ENCODE data around the gene NXPH3. TPM values are rescaled to one million over a fixed set of nuclear protein-coding genes. Genes with fewer than 3 reads are reported as not detected.

The NXPH3 gene
- total and polyA plus RNA-seq, 2 of the 13 experiments (the other 11 are each of a cell fraction or from before 2014, with no cell fraction given) = 0.04 to 0.58 TPM

GRCh38 chr17:49530118-49530517 is 45.6 kb upstream of the NXPH3 start (continued):
- TF ChIP-seq CENPX (CRISPR knock-in tag; IDR thresholded peaks at IDR 0.05) (no peak), CSRNP1 (CRISPR knock-in tag; IDR thresholded peaks at IDR 0.05) (no peak), ZNF251 (CRISPR knock-in tag; IDR thresholded peaks at IDR 0.05) (no peak), ZNF563 (CRISPR knock-in tag; IDR thresholded peaks at IDR 0.05) (no peak), NFRKB (IDR thresholded peaks at IDR 0.05) (no peak), PAXIP1 (CRISPR knock-in tag; conservative IDR thresholded peaks at IDR 0.05) (0 out of 2 replicates have a peak, but pooled peaks have one; percentile 26), ELF1 (CRISPR knock-in tag; IDR thresholded peaks at IDR 0.05) (no peak), GTF3A (CRISPR knock-in tag; conservative IDR thresholded peaks at IDR 0.05) (no peak), ZNF33B (CRISPR knock-in tag; IDR thresholded peaks at IDR 0.05) (no peak), CENPBD1 (CRISPR knock-in tag; IDR thresholded peaks at IDR 0.05; ENCODE audit: borderline replicate concordance, low read depth) (no peak), ZNF34 (CRISPR knock-in tag; IDR thresholded peaks at IDR 0.05; ENCODE audit: borderline replicate concordance) (no peak), TRIM24 (CRISPR knock-in tag; IDR thresholded peaks at IDR 0.05) (no peak), NFIC (IDR thresholded peaks at IDR 0.05; ENCODE audit: low read length) (no peak), E2F5 (CRISPR knock-in tag; conservative IDR thresholded peaks at IDR 0.05) (no peak), ZNF331 (CRISPR knock-in tag; IDR thresholded peaks at IDR 0.05) (no peak), POLR2AphosphoS2 (IDR thresholded peaks at IDR 0.05; ENCODE audit: low read depth, low read length) (no peak), BCL3 (CRISPR knock-in tag; IDR thresholded peaks at IDR 0.05) (no peak), ZNF234 (CRISPR knock-in tag; conservative IDR thresholded peaks at IDR 0.05) (no peak), HIC2 (CRISPR knock-in tag; IDR thresholded peaks at IDR 0.05; ENCODE audit: low read depth) (no peak), ZNF260 (CRISPR knock-in tag; IDR thresholded peaks at IDR 0.05; ENCODE audit: borderline replicate concordance, low read depth) (no peak)

Data from HepG2 (cell line).